GM21786 (cell line): Measurements from ENCODE around the gene LAMTOR2.

Source experiments
- ATAC-seq: cut with Tn5 transposase; IDR thresholded peaks from one replicate; pipeline ENCODE4 v1.9.1; 2021; ENCODE audit not compliant: unreplicated experiment

The LAMTOR2 gene

GRCh38 chr1:156074661-156075060 is 20.1 kb downstream of the LAMTOR2 start:
- no peak for ATAC-seq

DNA sequence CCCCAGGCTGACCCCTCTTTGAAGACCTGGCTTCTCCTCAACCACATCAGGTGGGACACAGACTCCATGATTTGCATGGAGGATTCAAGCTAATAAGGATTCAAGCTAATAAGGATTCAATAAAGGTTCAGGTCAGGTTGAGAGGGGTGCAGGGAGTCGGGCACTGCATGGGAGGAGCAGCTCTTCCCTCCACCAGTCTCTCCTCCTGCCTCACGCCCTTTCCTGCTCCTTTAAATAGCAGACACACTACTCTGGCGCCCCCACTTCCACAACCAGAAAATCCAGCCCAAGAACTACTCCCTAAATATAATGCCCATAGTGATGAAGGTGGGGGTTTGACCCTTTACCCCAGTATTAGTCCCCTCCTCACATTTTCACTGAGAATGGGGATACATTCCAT is 20.6 kb downstream of the LAMTOR2 start:
- no peak for ATAC-seq

DNA sequence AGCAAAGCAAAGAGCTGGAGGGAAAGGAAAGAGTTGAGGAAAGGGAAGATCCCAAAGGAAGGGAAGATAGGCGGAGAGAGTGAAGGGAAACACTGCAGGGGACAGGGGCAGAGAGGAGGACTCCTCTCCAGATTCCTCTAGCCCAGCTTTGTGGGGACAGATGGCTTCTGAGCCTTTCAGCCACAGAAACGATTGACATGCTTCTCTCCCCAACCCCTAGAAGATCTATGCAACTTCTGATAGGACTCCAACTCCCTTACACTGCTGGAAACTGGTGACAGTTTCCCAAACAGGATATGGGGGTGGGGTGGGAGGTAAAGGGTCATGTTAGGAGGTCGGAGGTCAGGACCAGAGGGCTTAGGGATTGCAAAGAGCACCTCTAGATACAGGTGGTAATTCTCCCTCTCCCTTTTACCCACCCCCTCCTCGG is 21.2 kb downstream of the LAMTOR2 start:
- no peak for ATAC-seq

GRCh38 chr1:156076609-156077429 is 22.2 kb downstream of the LAMTOR2 start:
- ATAC-seq = peak; percentile 64

GRCh38 chr1:156077430-156077760 is 22.8 kb downstream of the LAMTOR2 start:
- no peak for ATAC-seq

- ATAC-seq = no peak
Measured at GRCh38 chr1:156078728-156079127, 24.1 kb downstream of the LAMTOR2 start.

DNA sequence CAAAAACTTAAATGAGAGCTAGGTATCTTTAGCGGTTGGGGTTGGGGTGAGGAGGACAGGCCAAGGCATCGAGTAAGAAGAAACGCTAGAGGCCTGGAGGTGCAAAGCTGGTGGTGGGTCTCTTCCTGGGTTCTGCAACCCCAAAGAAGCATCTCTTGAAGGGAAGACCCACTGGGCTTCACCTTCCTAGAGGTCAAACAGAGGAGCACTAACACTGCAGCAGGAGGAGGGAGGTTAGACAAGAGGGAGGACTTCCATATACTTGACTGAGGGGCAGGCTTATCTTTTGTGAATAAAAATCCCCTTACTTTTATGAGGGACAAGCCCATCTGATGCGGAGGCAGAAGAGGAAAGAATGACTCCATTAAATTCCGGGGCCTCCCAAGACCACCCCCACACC is 25.2 kb downstream of the LAMTOR2 start:
- ATAC-seq = no peak

GRCh38 chr1:156080241-156080862 is 25.8 kb downstream of the LAMTOR2 start:
- ATAC-seq = no peak

DNA sequence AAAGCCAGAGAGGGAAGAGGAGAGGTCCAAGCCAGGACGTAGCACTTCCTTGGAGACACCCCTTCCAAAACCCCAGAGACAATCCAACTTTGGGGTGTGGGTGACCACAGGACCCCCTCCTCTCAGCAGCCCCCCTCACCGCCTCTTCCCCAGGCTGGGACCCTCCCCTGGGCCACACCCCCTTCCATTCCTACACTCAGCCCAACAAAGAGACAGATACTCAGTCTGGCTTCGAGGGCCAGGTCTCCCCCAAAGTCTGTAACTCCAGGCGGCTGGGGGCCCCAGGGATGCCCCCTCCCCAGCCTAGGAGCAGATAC is 26.2 kb downstream of the LAMTOR2 start:
- no peak for ATAC-seq

GRCh38 chr1:156081180-156081916 is 26.8 kb downstream of the LAMTOR2 start:
- no peak for ATAC-seq

DNA sequence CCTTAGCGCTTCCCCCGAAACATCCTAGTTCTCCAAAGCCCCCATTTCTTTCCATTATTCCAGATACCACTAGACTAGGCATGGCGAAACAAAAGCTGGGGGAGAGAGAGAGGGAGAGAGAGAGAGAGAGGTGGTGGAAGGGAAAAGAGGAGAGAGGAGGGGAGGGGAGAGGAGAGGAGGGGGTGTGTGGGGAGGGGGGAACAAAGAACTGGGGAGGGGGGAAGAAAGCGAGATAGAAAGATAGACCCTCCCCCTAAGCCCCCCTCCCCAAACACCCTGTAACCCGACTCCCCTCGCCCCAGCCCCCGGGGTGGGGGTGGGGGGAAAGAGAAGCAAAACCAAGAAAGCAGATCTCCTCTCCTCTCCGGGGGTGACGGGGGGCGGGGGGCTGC is 27.3 kb downstream of the LAMTOR2 start:
- no peak for ATAC-seq

GRCh38 chr1:156082309-156083091 is 27.9 kb downstream of the LAMTOR2 start, which contains the start of gene MEX3A:
Gene MEX3A (minus strand): TSS chr1:156082465. CDS start chr1:156081998, 467 bp downstream.
- ATAC-seq = no peak

- ATAC-seq = no peak
Measured at GRCh38 chr1:156083800-156084790, 29.5 kb downstream of the LAMTOR2 start.

GRCh38 chr1:156086256-156086662 is 31.7 kb downstream of the LAMTOR2 start:
- ATAC-seq = no peak

- ATAC-seq = no peak
Measured at GRCh38 chr1:156089704-156090103, 35.1 kb downstream of the LAMTOR2 start.

- ATAC-seq = no peak
Measured at GRCh38 chr1:156090138-156090839, 35.7 kb downstream of the LAMTOR2 start.

- ATAC-seq = no peak
Measured at GRCh38 chr1:156090840-156091188, 36.2 kb downstream of the LAMTOR2 start.

GRCh38 chr1:156091610-156092009 is 37.0 kb downstream of the LAMTOR2 start:
- no peak for ATAC-seq

- ATAC-seq = no peak
Measured at GRCh38 chr1:156095906-156096508, 41.4 kb downstream of the LAMTOR2 start.
